ENCODE results near the gene PARK7. TPM values are rescaled to one million over a fixed set of nuclear protein-coding genes. Genes with fewer than 3 reads are reported as not detected.

PARK7 gene
- polyA plus RNA-seq, 2 of the 4 experiments (the other 2 are of a cell fraction): 372 to 446 TPM

DNA sequence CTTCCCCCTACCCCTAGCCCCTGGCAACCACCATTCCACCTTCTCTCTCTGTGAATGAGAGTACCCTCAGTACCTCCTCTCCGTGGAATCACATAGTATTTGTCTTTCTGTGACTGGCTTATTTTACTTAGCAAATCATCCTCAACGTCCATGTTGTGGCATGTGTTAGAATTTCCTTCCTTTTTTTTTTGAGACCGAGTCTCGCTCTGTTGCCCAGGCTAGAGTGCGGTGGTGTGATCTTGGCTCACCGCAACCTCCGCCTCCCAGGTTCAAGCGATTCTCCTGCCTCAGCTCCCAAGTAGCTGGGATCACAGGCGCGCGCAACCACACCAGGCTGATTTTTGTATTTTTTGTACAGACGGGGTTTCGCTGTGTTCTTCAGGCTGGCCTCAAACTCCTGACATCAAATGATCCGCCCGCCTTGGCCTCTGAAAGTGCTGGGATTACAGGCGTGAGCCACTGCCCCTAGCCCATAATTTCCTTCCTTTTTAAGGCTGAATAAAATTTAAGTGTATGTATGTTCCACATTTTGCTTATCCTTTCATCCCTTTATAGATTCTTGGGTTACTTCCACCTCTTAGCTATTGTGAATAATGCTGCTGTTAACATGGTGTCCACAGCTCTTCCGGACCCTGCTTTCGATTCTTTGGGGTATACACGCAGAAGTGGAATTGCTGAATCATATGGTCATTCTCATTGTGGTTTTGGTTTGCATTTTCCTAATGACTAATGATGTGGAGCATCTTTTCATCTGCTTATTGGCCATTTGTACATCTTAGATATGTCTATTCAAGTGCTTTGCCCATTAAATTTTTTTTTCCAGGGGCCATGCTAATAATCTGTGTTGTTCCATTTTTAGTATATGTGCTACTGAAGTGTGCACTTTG lies 32.3 kb downstream of the PARK7 start:
- Histone ChIP-seq H3K27ac (peak overlapping the region; percentile 11 to 49; a peak in 2 of 6 replicates), H3K9me3 (0 out of 3 replicates have a peak, but pooled peaks cover 3% of the 10 kb centered on the region), H3K4me3 (no peak overlapping the region), H3K4me2 (no peak overlapping the region), H3K4me1 (peaks cover 1% of the 10 kb centered on the region; the same call in 2 of the 3 replicates)
- ATAC-seq: no peak
- no peak for DNase-seq (ENCODE audit: low read depth in 1 of 2, low spot score in 1 of 2)
- CTCF ChIA-PET: interaction anchor here (0.7 to 2.8 kb wide), 5 partner anchors 9 to 355 kb away, joined by 3 to 10 read pairs (median 3); no protein-coding TSS in a partner anchor
- WGBS (ENCODE audit: missing lambda C conversion rate): 88% methylated on average over 19 of the region's 19 CpGs
- TF ChIP-seq, protein P1, sequence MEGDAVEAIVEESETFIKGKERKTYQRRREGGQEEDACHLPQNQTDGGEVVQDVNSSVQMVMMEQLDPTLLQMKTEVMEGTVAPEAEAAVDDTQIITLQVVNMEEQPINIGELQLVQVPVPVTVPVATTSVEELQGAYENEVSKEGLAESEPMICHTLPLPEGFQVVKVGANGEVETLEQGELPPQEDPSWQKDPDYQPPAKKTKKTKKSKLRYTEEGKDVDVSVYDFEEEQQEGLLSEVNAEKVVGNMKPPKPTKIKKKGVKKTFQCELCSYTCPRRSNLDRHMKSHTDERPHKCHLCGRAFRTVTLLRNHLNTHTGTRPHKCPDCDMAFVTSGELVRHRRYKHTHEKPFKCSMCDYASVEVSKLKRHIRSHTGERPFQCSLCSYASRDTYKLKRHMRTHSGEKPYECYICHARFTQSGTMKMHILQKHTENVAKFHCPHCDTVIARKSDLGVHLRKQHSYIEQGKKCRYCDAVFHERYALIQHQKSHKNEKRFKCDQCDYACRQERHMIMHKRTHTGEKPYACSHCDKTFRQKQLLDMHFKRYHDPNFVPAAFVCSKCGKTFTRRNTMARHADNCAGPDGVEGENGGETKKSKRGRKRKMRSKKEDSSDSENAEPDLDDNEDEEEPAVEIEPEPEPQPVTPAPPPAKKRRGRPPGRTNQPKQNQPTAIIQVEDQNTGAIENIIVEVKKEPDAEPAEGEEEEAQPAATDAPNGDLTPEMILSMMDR (IDR thresholded peaks at IDR 0.05): no peak
- TF ChIP-seq NPAS2 (CRISPR knock-in tag; IDR thresholded peaks at IDR 0.05; ENCODE audit: borderline replicate concordance) (no peak), MYC (IDR thresholded peaks at IDR 0.05; ENCODE audit: borderline replicate concordance, low read length) (no peak), JUN (IDR thresholded peaks at IDR 0.05) (no peak), ZFP36 (IDR thresholded peaks at IDR 0.05; ENCODE audit: borderline replicate concordance, partially characterized antibody) (no peak), NFE2L2 (conservative IDR thresholded peaks at IDR 0.05; ENCODE audit: low read length) (no peak), CEBPB (IDR thresholded peaks at IDR 0.05) (no peak), ZC3H11A (IDR thresholded peaks at IDR 0.05) (no peak)
- TF ChIP-seq, protein P2, sequence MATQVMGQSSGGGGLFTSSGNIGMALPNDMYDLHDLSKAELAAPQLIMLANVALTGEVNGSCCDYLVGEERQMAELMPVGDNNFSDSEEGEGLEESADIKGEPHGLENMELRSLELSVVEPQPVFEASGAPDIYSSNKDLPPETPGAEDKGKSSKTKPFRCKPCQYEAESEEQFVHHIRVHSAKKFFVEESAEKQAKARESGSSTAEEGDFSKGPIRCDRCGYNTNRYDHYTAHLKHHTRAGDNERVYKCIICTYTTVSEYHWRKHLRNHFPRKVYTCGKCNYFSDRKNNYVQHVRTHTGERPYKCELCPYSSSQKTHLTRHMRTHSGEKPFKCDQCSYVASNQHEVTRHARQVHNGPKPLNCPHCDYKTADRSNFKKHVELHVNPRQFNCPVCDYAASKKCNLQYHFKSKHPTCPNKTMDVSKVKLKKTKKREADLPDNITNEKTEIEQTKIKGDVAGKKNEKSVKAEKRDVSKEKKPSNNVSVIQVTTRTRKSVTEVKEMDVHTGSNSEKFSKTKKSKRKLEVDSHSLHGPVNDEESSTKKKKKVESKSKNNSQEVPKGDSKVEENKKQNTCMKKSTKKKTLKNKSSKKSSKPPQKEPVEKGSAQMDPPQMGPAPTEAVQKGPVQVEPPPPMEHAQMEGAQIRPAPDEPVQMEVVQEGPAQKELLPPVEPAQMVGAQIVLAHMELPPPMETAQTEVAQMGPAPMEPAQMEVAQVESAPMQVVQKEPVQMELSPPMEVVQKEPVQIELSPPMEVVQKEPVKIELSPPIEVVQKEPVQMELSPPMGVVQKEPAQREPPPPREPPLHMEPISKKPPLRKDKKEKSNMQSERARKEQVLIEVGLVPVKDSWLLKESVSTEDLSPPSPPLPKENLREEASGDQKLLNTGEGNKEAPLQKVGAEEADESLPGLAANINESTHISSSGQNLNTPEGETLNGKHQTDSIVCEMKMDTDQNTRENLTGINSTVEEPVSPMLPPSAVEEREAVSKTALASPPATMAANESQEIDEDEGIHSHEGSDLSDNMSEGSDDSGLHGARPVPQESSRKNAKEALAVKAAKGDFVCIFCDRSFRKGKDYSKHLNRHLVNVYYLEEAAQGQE (IDR thresholded peaks at IDR 0.05): no peak
- FAIRE-seq: no peak
- POLR2A ChIA-PET: no interaction called here

DNA sequence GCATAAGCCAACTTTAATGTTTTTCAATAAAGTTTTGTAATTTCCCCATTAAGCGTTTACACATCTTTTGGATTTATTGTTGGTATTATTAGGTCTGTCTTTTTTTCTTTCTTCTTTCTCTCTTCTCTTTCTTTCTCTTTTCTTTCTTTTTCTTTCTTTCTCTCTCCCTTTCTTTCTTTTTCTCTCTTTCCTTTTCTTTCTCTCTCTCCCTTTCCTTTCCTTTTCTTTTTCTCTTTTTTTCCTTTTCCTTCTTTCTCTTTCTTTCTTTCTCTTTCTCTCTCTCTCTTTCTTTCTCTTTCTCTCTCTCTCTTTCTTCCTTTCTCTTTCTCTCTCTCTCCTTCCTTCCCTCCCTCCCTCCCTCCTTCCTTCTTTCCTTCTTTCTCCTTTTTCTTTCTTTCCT lies 33.3 kb downstream of the PARK7 start:
- peak overlapping the region in 1 of 2 experiments; percentile 49; a peak in 1 of 6 replicates for H3K27ac ChIP-seq
- ATAC-seq: no peak
- H3K4me1 ChIP-seq: no peaks in the 10 kb centered on the region
- H3K4me2 ChIP-seq: no peak overlapping the region
- H3K9me3 ChIP-seq: 0 out of 3 replicates have a peak, but pooled peaks cover 3% of the 10 kb centered on the region
- POLR2A ChIA-PET: no interaction called here
- no peak for DNase-seq (ENCODE audit: low read depth in 1 of 2, low spot score in 1 of 2)
- H3K4me3 ChIP-seq: no peak overlapping the region
- CTCF ChIA-PET: interaction anchor here (2.8 kb wide), 1 partner anchor 11 kb away, joined by 10 read pairs; no protein-coding TSS in a partner anchor
- no peak for FAIRE-seq
- TF ChIP-seq RNF2 (IDR thresholded peaks at IDR 0.05; ENCODE audit: borderline replicate concordance, low read depth) (no peak), ZSCAN20 (CRISPR knock-in tag; IDR thresholded peaks at IDR 0.05) (no peak), MAZ (IDR thresholded peaks at IDR 0.05; ENCODE audit: borderline replicate concordance, low read depth, low read length) (no peak), HOXB13 (CRISPR knock-in tag; IDR thresholded peaks at IDR 0.05; ENCODE audit: low read depth) (no peak), MAFK (IDR thresholded peaks at IDR 0.05; ENCODE audit: partially characterized antibody) (no peak)
- TF ChIP-seq, protein P3, sequence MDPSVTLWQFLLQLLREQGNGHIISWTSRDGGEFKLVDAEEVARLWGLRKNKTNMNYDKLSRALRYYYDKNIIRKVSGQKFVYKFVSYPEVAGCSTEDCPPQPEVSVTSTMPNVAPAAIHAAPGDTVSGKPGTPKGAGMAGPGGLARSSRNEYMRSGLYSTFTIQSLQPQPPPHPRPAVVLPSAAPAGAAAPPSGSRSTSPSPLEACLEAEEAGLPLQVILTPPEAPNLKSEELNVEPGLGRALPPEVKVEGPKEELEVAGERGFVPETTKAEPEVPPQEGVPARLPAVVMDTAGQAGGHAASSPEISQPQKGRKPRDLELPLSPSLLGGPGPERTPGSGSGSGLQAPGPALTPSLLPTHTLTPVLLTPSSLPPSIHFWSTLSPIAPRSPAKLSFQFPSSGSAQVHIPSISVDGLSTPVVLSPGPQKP (IDR thresholded peaks at IDR 0.05; ENCODE audit: low read depth, low read length): no peak
- TF ChIP-seq, protein P4, sequence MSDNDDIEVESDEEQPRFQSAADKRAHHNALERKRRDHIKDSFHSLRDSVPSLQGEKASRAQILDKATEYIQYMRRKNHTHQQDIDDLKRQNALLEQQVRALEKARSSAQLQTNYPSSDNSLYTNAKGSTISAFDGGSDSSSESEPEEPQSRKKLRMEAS (IDR thresholded peaks at IDR 0.05): no peak
- 95% methylated on average over 1 of the region's 1 CpG for WGBS (ENCODE audit: missing lambda C conversion rate)

All from A549 (cell line).